ENCODE results near the gene ATXN1.

Gene ATXN1

DNA sequence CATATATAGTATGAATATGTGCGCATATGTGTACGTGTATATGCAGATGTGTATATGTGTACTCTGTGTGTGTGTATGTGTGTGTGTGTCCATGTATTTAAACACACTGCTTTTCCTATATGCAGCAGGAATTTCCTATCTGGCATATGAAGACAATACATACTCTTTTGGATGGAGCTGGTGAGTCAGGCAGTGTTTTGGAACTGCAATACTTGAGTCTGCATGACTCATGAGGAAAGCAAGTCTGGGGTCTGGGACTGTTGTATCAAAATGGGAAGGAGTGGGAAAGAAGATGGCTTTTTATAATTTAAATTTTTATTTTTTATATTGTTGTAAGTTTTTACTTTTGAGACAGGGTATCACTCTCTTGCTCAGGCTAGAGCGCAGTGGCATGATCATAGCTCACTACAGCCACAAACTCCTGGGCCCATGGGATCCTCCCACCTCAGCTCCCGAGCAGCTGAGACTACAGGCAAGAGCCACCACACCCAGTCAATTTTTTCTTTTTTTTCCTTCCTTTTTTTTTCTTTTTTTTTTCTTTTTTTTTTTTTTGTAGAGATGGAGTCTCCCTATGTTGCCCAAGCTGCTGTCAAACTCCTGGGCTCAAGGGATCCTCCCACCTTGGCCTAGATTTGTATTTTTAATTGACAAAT, 72.2 kb downstream of the ATXN1 start:
- Histone ChIP-seq H2BK12ac (ENCODE audit: low read length) (no peak overlapping the region), H3K14ac (ENCODE audit: low read length) (no peak overlapping the region), H3K27me3 (ENCODE audit: control insufficient read depth in 3 of 3, insufficient read depth in 3 of 3, low read depth in 1 of 3, low read length in 3 of 3) (no peaks in the 10 kb centered on the region), H3K79me1 (ENCODE audit: low read depth, low read length) (no peaks in the 10 kb centered on the region), H2AK5ac (ENCODE audit: low read depth, low read length) (no peak overlapping the region), H3K4me1 (ENCODE audit: control insufficient read depth in 2 of 2, insufficient read depth in 1 of 2, low read depth in 1 of 2, low read length in 2 of 2) (peaks cover 6% of the 10 kb centered on the region in 2 donors), H3K18ac (ENCODE audit: low read length) (no peak overlapping the region), H3K9me3 (replicated peaks in 1 of 2; ENCODE audit: control insufficient read depth in 2 of 2, insufficient read depth in 1 of 2, low read depth in 1 of 2, low read length in 2 of 2) (no peaks in the 10 kb centered on the region), H3K9ac (ENCODE audit: low read depth, low read length, poor library complexity) (no peak overlapping the region), H3K36me3 (replicated peaks in 1 of 2; ENCODE audit: control insufficient read depth in 2 of 2, insufficient read depth in 2 of 2, low read length in 2 of 2) (no peaks in the 10 kb centered on the region), H3K23ac (ENCODE audit: low read depth, low read length, poor library complexity) (no peak overlapping the region), H3K4ac (ENCODE audit: low read length) (no peak overlapping the region), H3K4me2 (ENCODE audit: insufficient read depth, low read length, poor library complexity, severe bottlenecking) (no peak overlapping the region), H3K27ac (replicated peaks; ENCODE audit: low read length) (no peak overlapping the region), H2BK15ac (ENCODE audit: low read length) (no peak overlapping the region), H3K4me3 (ENCODE audit: low read length in 2 of 2) (no peak overlapping the region), H2BK120ac (ENCODE audit: low read depth, low read length) (no peak overlapping the region), H2BK5ac (ENCODE audit: low read length) (no peak overlapping the region), H2AFZ (ENCODE audit: low read length) (no peak overlapping the region), H4K91ac (ENCODE audit: low read depth, low read length, poor library complexity) (no peak overlapping the region), H4K8ac (ENCODE audit: low read depth, low read length) (no peak overlapping the region)
- DNase-seq (ENCODE audit: low spot score): no peak
- WGBS, 2 donors (ENCODE audit: extremely low coverage in 2 of 2, insufficient read length in 2 of 2, insufficient replicate concordance in 1 of 2): no CpG with 5 or more reads among the region's 4 CpGs

GRCh38 chr6:16688436-16688835, 72.8 kb downstream of the ATXN1 start:
- H2BK5ac ChIP-seq (ENCODE audit: low read length): no peak overlapping the region
- no peaks in the 10 kb centered on the region for H3K27me3 ChIP-seq (ENCODE audit: control insufficient read depth in 3 of 3, insufficient read depth in 3 of 3, low read depth in 1 of 3, low read length in 3 of 3)
- no peak overlapping the region for H3K9ac ChIP-seq (ENCODE audit: low read depth, low read length, poor library complexity)
- no peak overlapping the region for H2BK120ac ChIP-seq (ENCODE audit: low read depth, low read length)
- no peak overlapping the region for H4K91ac ChIP-seq (ENCODE audit: low read depth, low read length, poor library complexity)
- H3K14ac ChIP-seq (ENCODE audit: low read length): no peak overlapping the region
- no peak overlapping the region for H2AFZ ChIP-seq (ENCODE audit: low read length)
- no peak overlapping the region for H2AK5ac ChIP-seq (ENCODE audit: low read depth, low read length)
- H3K27ac ChIP-seq (replicated peaks; ENCODE audit: low read length): no peak overlapping the region
- H2BK12ac ChIP-seq (ENCODE audit: low read length): no peak overlapping the region
- no peak overlapping the region for H3K23ac ChIP-seq (ENCODE audit: low read depth, low read length, poor library complexity)
- H3K18ac ChIP-seq (ENCODE audit: low read length): no peak overlapping the region
- no peak overlapping the region for H2BK15ac ChIP-seq (ENCODE audit: low read length)
- WGBS, 2 donors (ENCODE audit: extremely low coverage in 2 of 2, insufficient read length in 2 of 2, insufficient replicate concordance in 1 of 2): no CpG with 5 or more reads among the region's 1 CpG
- H4K8ac ChIP-seq (ENCODE audit: low read depth, low read length): no peak overlapping the region
- no peaks in the 10 kb centered on the region for H3K79me1 ChIP-seq (ENCODE audit: low read depth, low read length)
- H3K9me3 ChIP-seq (replicated peaks in 1 of 2; ENCODE audit: control insufficient read depth in 2 of 2, insufficient read depth in 1 of 2, low read depth in 1 of 2, low read length in 2 of 2): no peaks in the 10 kb centered on the region
- H3K4me3 ChIP-seq (ENCODE audit: low read length in 2 of 2): no peak overlapping the region
- peaks cover 6% of the 10 kb centered on the region in 2 donors for H3K4me1 ChIP-seq (ENCODE audit: control insufficient read depth in 2 of 2, insufficient read depth in 1 of 2, low read depth in 1 of 2, low read length in 2 of 2)
- H3K4me2 ChIP-seq (ENCODE audit: insufficient read depth, low read length, poor library complexity, severe bottlenecking): no peak overlapping the region
- no peaks in the 10 kb centered on the region for H3K36me3 ChIP-seq (replicated peaks in 1 of 2; ENCODE audit: control insufficient read depth in 2 of 2, insufficient read depth in 2 of 2, low read length in 2 of 2)
- no peak for DNase-seq (ENCODE audit: low spot score)
- no peak overlapping the region for H3K4ac ChIP-seq (ENCODE audit: low read length)

DNA sequence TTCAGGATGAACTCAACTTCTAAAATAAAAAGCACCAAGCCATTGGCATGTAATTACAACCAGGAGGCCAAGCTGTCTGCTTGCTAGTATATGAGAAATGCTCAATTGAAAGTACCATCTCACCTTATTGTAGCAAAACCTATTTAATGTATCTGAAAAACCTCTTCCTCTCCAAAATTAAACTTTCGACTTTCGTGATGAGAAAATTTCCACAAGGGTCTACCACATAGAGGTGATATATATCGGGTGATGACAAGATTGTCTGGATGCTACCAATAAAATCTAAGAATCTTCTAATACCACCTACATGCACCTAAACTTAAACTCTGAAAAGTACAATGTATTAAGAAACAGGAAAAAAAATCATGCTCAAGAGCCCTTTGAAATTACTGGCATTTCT, 74.2 kb downstream of the ATXN1 start:
- no peak overlapping the region for H3K4me3 ChIP-seq (ENCODE audit: low read length in 2 of 2)
- H3K9ac ChIP-seq (ENCODE audit: low read depth, low read length, poor library complexity): no peak overlapping the region
- no peak overlapping the region for H3K14ac ChIP-seq (ENCODE audit: low read length)
- no peaks in the 10 kb centered on the region for H3K27me3 ChIP-seq (ENCODE audit: control insufficient read depth in 3 of 3, insufficient read depth in 3 of 3, low read depth in 1 of 3, low read length in 3 of 3)
- no peaks in the 10 kb centered on the region for H3K9me3 ChIP-seq (replicated peaks in 1 of 2; ENCODE audit: control insufficient read depth in 2 of 2, insufficient read depth in 1 of 2, low read depth in 1 of 2, low read length in 2 of 2)
- H2BK12ac ChIP-seq (ENCODE audit: low read length): no peak overlapping the region
- DNase-seq (ENCODE audit: low spot score): no peak
- no peak overlapping the region for H3K27ac ChIP-seq (replicated peaks; ENCODE audit: low read length)
- no peak overlapping the region for H4K91ac ChIP-seq (ENCODE audit: low read depth, low read length, poor library complexity)
- H3K4ac ChIP-seq (ENCODE audit: low read length): no peak overlapping the region
- peaks cover 6% of the 10 kb centered on the region in 2 donors for H3K4me1 ChIP-seq (ENCODE audit: control insufficient read depth in 2 of 2, insufficient read depth in 1 of 2, low read depth in 1 of 2, low read length in 2 of 2)
- H2AFZ ChIP-seq (ENCODE audit: low read length): no peak overlapping the region
- H3K4me2 ChIP-seq (ENCODE audit: insufficient read depth, low read length, poor library complexity, severe bottlenecking): no peak overlapping the region
- H3K18ac ChIP-seq (ENCODE audit: low read length): no peak overlapping the region
- H3K23ac ChIP-seq (ENCODE audit: low read depth, low read length, poor library complexity): no peak overlapping the region
- H3K79me1 ChIP-seq (ENCODE audit: low read depth, low read length): no peaks in the 10 kb centered on the region
- H3K36me3 ChIP-seq (replicated peaks in 1 of 2; ENCODE audit: control insufficient read depth in 2 of 2, insufficient read depth in 2 of 2, low read length in 2 of 2): no peaks in the 10 kb centered on the region
- no peak overlapping the region for H2BK15ac ChIP-seq (ENCODE audit: low read length)
- no peak overlapping the region for H2AK5ac ChIP-seq (ENCODE audit: low read depth, low read length)
- no peak overlapping the region for H2BK5ac ChIP-seq (ENCODE audit: low read length)
- no peak overlapping the region for H4K8ac ChIP-seq (ENCODE audit: low read depth, low read length)
- WGBS, 2 donors (ENCODE audit: extremely low coverage in 2 of 2, insufficient read length in 2 of 2, insufficient replicate concordance in 1 of 2): no CpG with 5 or more reads among the region's 3 CpGs
- no peak overlapping the region for H2BK120ac ChIP-seq (ENCODE audit: low read depth, low read length)

GRCh38 chr6:16684896-16685554, 76.2 kb downstream of the ATXN1 start:
- Histone ChIP-seq H2AK5ac (ENCODE audit: low read depth, low read length) (no peak overlapping the region), H2BK15ac (ENCODE audit: low read length) (no peak overlapping the region), H3K18ac (ENCODE audit: low read length) (no peak overlapping the region), H3K4me3 (ENCODE audit: low read length in 2 of 2) (no peak overlapping the region), H3K23ac (ENCODE audit: low read depth, low read length, poor library complexity) (no peak overlapping the region), H2AFZ (ENCODE audit: low read length) (no peak overlapping the region), H3K4ac (ENCODE audit: low read length) (no peak overlapping the region), H2BK5ac (ENCODE audit: low read length) (no peak overlapping the region), H4K91ac (ENCODE audit: low read depth, low read length, poor library complexity) (no peak overlapping the region), H3K14ac (ENCODE audit: low read length) (no peak overlapping the region), H2BK12ac (ENCODE audit: low read length) (no peak overlapping the region), H3K27me3 (ENCODE audit: control insufficient read depth in 3 of 3, insufficient read depth in 3 of 3, low read depth in 1 of 3, low read length in 3 of 3) (no peaks in the 10 kb centered on the region), H3K27ac (replicated peaks; ENCODE audit: low read length) (no peak overlapping the region), H3K36me3 (replicated peaks in 1 of 2; ENCODE audit: control insufficient read depth in 2 of 2, insufficient read depth in 2 of 2, low read length in 2 of 2) (no peaks in the 10 kb centered on the region), H4K8ac (ENCODE audit: low read depth, low read length) (no peak overlapping the region), H3K9me3 (replicated peaks in 1 of 2; ENCODE audit: control insufficient read depth in 2 of 2, insufficient read depth in 1 of 2, low read depth in 1 of 2, low read length in 2 of 2) (no peaks in the 10 kb centered on the region), H3K9ac (ENCODE audit: low read depth, low read length, poor library complexity) (no peak overlapping the region), H3K4me1 (ENCODE audit: control insufficient read depth in 2 of 2, insufficient read depth in 1 of 2, low read depth in 1 of 2, low read length in 2 of 2) (peaks cover 6 to 10% of the 10 kb centered on the region in 2 donors), H2BK120ac (ENCODE audit: low read depth, low read length) (no peak overlapping the region), H3K4me2 (ENCODE audit: insufficient read depth, low read length, poor library complexity, severe bottlenecking) (no peak overlapping the region), H3K79me1 (ENCODE audit: low read depth, low read length) (no peaks in the 10 kb centered on the region)
- no peak for DNase-seq (ENCODE audit: low spot score)
- WGBS, 2 donors (ENCODE audit: extremely low coverage in 2 of 2, insufficient read length in 2 of 2, insufficient replicate concordance in 1 of 2): no CpG with 5 or more reads among the region's 7 CpGs
